ENCODE measurements around the gene CSRNP2. TPM values are rescaled to one million over a fixed set of nuclear protein-coding genes. Genes with fewer than 3 reads are reported as not detected.

CSRNP2 gene
- total and polyA plus RNA-seq, 2 of the 8 experiments (the other 6 are each of a cell fraction or from before 2014, with no cell fraction given) = 13.7 to 34.0 TPM

DNA sequence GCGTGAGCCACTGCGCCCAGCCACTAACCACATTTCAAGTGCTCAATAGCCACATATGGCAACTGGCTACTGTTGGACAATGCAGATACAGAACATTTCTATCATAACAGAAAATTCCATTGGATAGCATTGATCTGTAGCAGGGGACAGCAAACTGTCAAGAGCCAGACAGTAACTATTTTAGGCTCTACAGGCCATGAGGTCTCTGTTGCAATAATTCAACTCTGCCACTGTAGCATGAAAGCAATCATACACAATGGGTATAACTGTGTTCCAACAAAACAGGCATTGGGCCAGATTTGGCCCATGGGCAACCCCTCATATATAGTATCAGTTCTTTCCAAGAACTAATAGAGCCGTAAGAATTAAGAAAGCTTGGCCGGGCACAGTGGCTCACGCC is 8.0 kb downstream of the CSRNP2 start (continued):
- TF ChIP-seq SUZ12 (IDR thresholded peaks at IDR 0.05; ENCODE audit: low read length) (no peak), CHD1 (IDR thresholded peaks at IDR 0.05; ENCODE audit: low read depth, low read length) (no peak), TAF1 (IDR thresholded peaks at IDR 0.05; ENCODE audit: low read depth, low read length) (no peak)
